Stimulated activated naive CD8-positive, alpha-beta T cell treated with anti-CD3 and anti-CD28 coated beads, Interleukin-15, amount 100 ng/mL, for 72 hours (primary cell): ENCODE results near the gene SGPP1.
"Not testable (repeated sequence)": the region's sequence is repeated elsewhere in the genome, so short reads cannot be mapped to it uniquely, and the experiment has no call there.

Source experiments
- ATAC-seq: fragments of 150-1000 bp; cut with Tn5 transposase; 2 replicates; pipeline ENCODE4 v1.10.0; 2021; ENCODE audit warnings: mild to moderate bottlenecking, moderate library complexity
- DNase-seq, 2 donors: peaks; one replicate each; pipeline ENCODE4 v3.0.0; 2021 to 2022
- H3K27ac Mint-ChIP-seq, 2 donors: one replicate each; pipeline ENCODE4 v1.8.0; 2022; ENCODE audit warnings: mild to moderate bottlenecking in 2 of 2, mixed read lengths in 2 of 2, moderate library complexity in 2 of 2
- H3K27me3 Mint-ChIP-seq: one replicate; pipeline ENCODE4 v1.8.0; 2022; ENCODE audit warnings: mixed read lengths
- H3K4me1 Mint-ChIP-seq: one replicate; pipeline ENCODE4 v1.8.0; 2022; ENCODE audit warnings: mild to moderate bottlenecking, mixed read lengths
- H3K4me3 Mint-ChIP-seq, 2 donors: one replicate each; pipeline ENCODE4 v1.8.0; 2022; ENCODE audit warnings: mild to moderate bottlenecking in 2 of 2, mixed read lengths in 2 of 2, moderate library complexity in 1 of 2
- H3K9me3 Mint-ChIP-seq, 2 donors: one replicate each; pipeline ENCODE4 v1.8.0; 2022; ENCODE audit warnings: mixed read lengths in 2 of 2

The SGPP1 gene

DNA sequence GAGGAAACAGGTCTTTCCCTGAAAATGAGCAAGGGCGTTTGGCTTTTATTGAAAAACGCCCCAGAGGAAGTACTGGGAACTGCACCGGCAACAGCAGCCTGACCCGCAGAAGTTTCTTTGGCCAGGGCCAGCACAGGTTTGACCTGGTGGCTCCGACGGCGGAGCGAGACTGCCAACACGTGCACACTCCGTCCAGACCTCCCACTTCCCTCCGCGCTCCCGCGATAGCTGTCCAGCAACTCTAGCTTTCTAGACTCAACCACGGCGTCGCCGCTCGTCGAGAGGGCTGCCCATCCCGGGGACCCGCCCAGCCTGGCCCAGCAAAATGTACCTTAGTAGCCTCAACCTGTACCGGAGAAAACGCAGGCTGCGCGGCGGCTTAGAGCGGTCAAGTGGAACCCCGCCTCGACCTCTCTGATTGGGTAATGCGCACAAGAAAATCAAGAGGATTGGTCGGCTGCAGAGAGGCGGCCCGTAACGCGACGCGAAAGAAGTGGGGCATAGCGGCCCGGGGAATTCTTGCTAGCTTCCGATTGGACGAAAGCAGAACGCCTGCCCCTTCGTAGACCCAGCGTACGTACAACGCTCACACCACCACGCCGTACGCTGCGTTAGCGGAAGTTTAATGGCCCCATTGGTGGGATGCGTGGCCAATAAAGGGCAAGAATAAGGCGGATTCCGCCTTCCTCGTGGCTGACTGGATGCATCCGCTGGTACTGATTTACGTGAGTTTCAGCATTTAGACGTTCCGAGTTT, 86.2 kb downstream of the SGPP1 start, which contains the start of gene WDR89:
TSS of gene WDR89 (minus strand) at position 399 of the 756 bp plus-strand sequence. CDS start 41,929 bp downstream, outside the sequence.
- H3K4me1 Mint-ChIP-seq, result peaks cover 47% of the 10 kb centered on the region
- ATAC-seq (peak; percentile 92), DNase-seq (peak; percentile 95 to 99)

DNA sequence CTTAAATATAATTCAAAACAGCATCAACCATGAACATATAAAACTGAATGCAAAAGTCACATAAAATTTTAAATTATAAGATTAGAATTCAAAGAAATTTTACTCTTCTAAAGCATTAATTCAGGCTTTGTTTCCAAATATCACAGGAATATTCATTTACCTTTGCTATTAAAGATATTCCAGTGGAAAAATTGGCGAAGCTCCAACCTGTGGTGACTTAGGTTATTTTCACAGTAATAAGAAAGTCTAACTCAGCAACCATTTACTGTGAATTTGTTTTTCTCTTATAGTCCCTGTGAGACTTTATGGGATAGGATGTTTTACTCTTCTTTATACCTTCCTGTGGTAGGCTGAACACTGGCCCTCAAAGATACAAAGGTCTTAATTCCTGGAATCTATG, 89.4 kb downstream of the SGPP1 start:
- no peak for DNase-seq
- no peak for ATAC-seq
- Mint-ChIP-seq H3K4me1 (peaks cover 68% of the 10 kb centered on the region), H3K4me3 (peak overlapping the region; percentile 33 to 95), H3K9me3 (peaks cover 22 to 24% of the 10 kb centered on the region in 2 donors), H3K27ac (peak overlapping the region; percentile 7 to 72), H3K27me3 (no peaks in the 10 kb centered on the region)

More for the DNA sequence above, 86.2 kb downstream of the SGPP1 start, which contains the start of gene WDR89:
- Mint-ChIP-seq H3K27me3 (no peaks in the 10 kb centered on the region), H3K4me3 (peak within 1 kb of the TSS; percentile 87 to 95), H3K9me3 (peaks cover 6% of the 10 kb centered on the region in 2 donors), H3K27ac (peak within 1 kb of the TSS; percentile 82 to 95)

DNA sequence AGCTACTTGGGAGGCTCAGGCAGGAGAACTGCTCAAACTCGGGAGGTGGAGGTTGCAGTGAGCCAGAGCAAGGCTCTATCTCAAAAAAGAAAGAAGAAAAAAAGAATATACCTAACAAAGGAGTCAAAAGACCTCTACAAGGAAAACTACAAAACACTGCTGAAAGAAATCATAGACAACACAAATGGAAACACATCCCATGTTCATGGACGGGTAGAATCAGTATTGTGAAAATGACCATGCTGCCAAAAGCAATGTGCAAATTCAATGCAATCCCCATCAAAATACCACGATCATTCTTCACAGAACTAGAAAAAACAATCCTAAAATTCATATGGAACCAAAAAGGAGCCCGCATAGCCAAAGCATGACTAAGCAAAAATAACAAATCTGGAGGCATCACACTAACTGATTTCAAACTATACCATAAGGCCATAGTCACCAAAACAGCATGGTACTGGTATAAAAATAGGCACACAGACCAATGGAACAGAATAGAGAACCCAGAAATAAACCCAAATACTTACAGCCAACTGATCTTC, 91.7 kb downstream of the SGPP1 start:
- not testable (repeated sequence) for H3K27me3 Mint-ChIP-seq, ATAC-seq, DNase-seq
- Mint-ChIP-seq H3K4me1 (peaks cover 77% of the 10 kb centered on the region), H3K27ac (peak overlapping the region in 1 of 2 donors; percentile 83), H3K4me3 (peak overlapping the region in 1 of 2 donors; percentile 10), H3K9me3 (peaks cover 22 to 24% of the 10 kb centered on the region in 2 donors)
